K562 (cell line): ENCODE data around the gene ENOSF1. TPM values are rescaled to one million over a fixed set of nuclear protein-coding genes. Genes with fewer than 3 reads are reported as not detected.

Experiments used
- ATAC-seq: fragments of 200-7000 bp; cut with Tn5 transposase; 3 replicates; pipeline ENCODE4 v1.9.1; 2020; ENCODE audit warnings: moderate library complexity
- BruUV-seq: library from RNA; stranded (reverse); fragments of 400-500 nt; replicated peaks from 2 replicates; lab custom pipeline; 2021; lab: Mats Ljungman, UMichigan
- CTCF ChIA-PET: fragments of 300-600 bp; formaldehyde crosslinking; extraction: SDS; loops from one replicate; lab custom pipeline; 2021; ENCODE audit warnings: low intra/inter-chr PET ratio; lab: Yijun Ruan, JAX
- POLR2A ChIA-PET: fragments of 300-600, 350-650 bp; sonication (Branson Sonifier 250); formaldehyde crosslinking; extraction: SDS; loops from one replicate; lab custom pipeline; 2021; ENCODE audit warnings: antibody characterized with exemption, inconsistent platforms; lab: Yijun Ruan, JAX
- DNase-seq, 4 experiments: peaks; one replicate each; pipeline versions ENCODE4 v3.0.0 to v3.0.0-alpha.2; 2011 to 2018; ENCODE audit warnings: low spot score in 3 of 4, mixed read lengths in 3 of 4; ENCODE audit errors: extremely low read depth in 1 of 4
- FAIRE-seq: peaks from 2 replicates; lab custom pipeline; 2011; peaks lifted over from hg19 to GRCh38; lab: Jason Lieb, UNC
- H2AFZ ChIP-seq: 2 replicates; pipeline ENCODE4 v1.6.0; 2011; ENCODE audit warnings: low read depth, low read length, control low read depth, inconsistent platforms
- H3K27ac ChIP-seq: fragments of 200-600 bp; 3 replicates; pipeline ENCODE4 v1.8.0; 2011; ENCODE audit warnings: low read depth, mild to moderate bottlenecking, control low read depth, inconsistent platforms, low read length, moderate library complexity, mixed read lengths; ENCODE audit errors: extremely low read depth
- H3K27me3 ChIP-seq, 2 experiments: fragments of 300-600 bp in 1 of 2; 2 replicates in 1 of 2; 3 replicates in 1 of 2; pipeline versions ENCODE4 v1.6.0 to v1.8.0; 2011; ENCODE audit warnings: inconsistent platforms in 2 of 2, low read length in 2 of 2, mild to moderate bottlenecking in 1 of 2, mixed read lengths in 1 of 2, moderate library complexity in 1 of 2; ENCODE audit not compliant: control insufficient read depth in 2 of 2, insufficient read depth in 2 of 2
- H3K36me3 ChIP-seq: fragments of 300-600 bp; 3 replicates; pipeline ENCODE4 v1.8.0; 2011; ENCODE audit warnings: mild to moderate bottlenecking, low read length, inconsistent platforms; ENCODE audit not compliant: control insufficient read depth, insufficient read depth
- H3K4me1 ChIP-seq, 2 experiments: fragments of 200-600 bp in 1 of 2; replicated peaks in 1 of 2; 2 replicates in 1 of 2; 3 replicates in 1 of 2; pipeline versions ENCODE4 v1.5.1 to v1.8.0; 2011; ENCODE audit warnings: inconsistent platforms in 2 of 2, low read length in 2 of 2, mild to moderate bottlenecking in 1 of 2, mixed read lengths in 1 of 2, moderate library complexity in 1 of 2; ENCODE audit not compliant: control insufficient read depth in 2 of 2, insufficient read depth in 2 of 2
- H3K4me2 ChIP-seq: 2 replicates; pipeline ENCODE4 v1.6.1; 2011; ENCODE audit warnings: low read length, control low read depth, inconsistent platforms, mixed read lengths; ENCODE audit not compliant: insufficient read depth
- H3K4me3 ChIP-seq: fragments of 200-600 bp; sonication (generic), shearing (Covaris generic); 2 replicates; pipeline ENCODE4 v1.5.1; 2016; ENCODE audit warnings: control low read depth, inconsistent platforms
- H3K79me2 ChIP-seq: fragments of 200-600 bp; 3 replicates; pipeline ENCODE4 v1.8.0; 2011; ENCODE audit warnings: low read length, inconsistent platforms; ENCODE audit not compliant: control insufficient read depth, insufficient read depth
- H3K9ac ChIP-seq, 2 experiments: 2 replicates each; pipeline versions ENCODE4 v1.6.0 to v1.6.1; 2011; ENCODE audit warnings: low read depth in 2 of 2, low read length in 2 of 2, control low read depth in 1 of 2, inconsistent platforms in 1 of 2, mild to moderate bottlenecking in 1 of 2, mixed read lengths in 1 of 2; ENCODE audit not compliant: insufficient read depth in 1 of 2
- H3K9me1 ChIP-seq: one replicate; pipeline ENCODE4 v1.6.0; 2011; ENCODE audit warnings: inconsistent platforms, mild to moderate bottlenecking, low read length, moderate library complexity; ENCODE audit not compliant: control insufficient read depth, insufficient read depth
- H3K9me3 ChIP-seq: replicated peaks from 2 replicates; pipeline ENCODE4 v1.5.1; 2011; ENCODE audit warnings: low read depth, low read length, inconsistent platforms; ENCODE audit not compliant: control insufficient read depth, insufficient read depth
- H4K20me1 ChIP-seq: replicated peaks from 2 replicates; pipeline ENCODE4 v1.6.1; 2011; ENCODE audit warnings: low read length, inconsistent platforms, mixed read lengths; ENCODE audit not compliant: control insufficient read depth, insufficient read depth
- HDAC2 ChIP-seq: fragments of 450-650 bp; IDR thresholded peaks from 2 replicates; pipeline ENCODE4 v1.6.1; 2016; ENCODE audit warnings: mild to moderate bottlenecking
- HOXB6 ChIP-seq: fragments of 250-450 bp; sonication (Bioruptor Pico); IDR thresholded peaks from 2 replicates; pipeline ENCODE4 v1.5.1; 2022; ENCODE audit warnings: mild to moderate bottlenecking, borderline replicate concordance
- MECOM ChIP-seq: fragments of 250-450 bp; sonication (Bioruptor Pico); IDR thresholded peaks from 2 replicates; pipeline ENCODE4 v1.8.0; 2022; ENCODE audit warnings: inconsistent platforms
- RBM39 ChIP-seq: fragments of 200-400 bp; formaldehyde crosslinking; optimal IDR thresholded peaks from 2 replicates; pipeline ENCODE3; 2018; ENCODE audit warnings: low read depth, low read length
- ZBTB33 ChIP-seq: sonication (generic); formaldehyde crosslinking; IDR thresholded peaks from 2 replicates; pipeline ENCODE4 v1.8.1; 2023; ENCODE audit warnings: mild to moderate bottlenecking, missing genetic modification reagents
- ZNF561 ChIP-seq: fragments of 450-650 bp; formaldehyde crosslinking; conservative IDR thresholded peaks from 2 replicates; pipeline ENCODE4 v1.4.0; 2020; ENCODE audit warnings: mild to moderate bottlenecking, moderate library complexity
- WGBS: fragments of 100-300 bp; shearing (Covaris generic); methylation state at CpG from one replicate; pipeline ENCODE4 v1.1.6; 2016; ENCODE audit warnings: low coverage, mixed read lengths; ENCODE audit not compliant: insufficient coverage; ENCODE audit errors: missing lambda C conversion rate; 5-methylcytosine and 5-hydroxymethylcytosine counted together
- in situ Hi-C: fragments of 300-500 bp; cut with MboI; formaldehyde crosslinking; loops from 4 replicates; pipeline ENCODE4 v1.15.0; 2018; ENCODE audit warnings: inconsistent platforms, mixed read lengths
- intact Hi-C: fragments of 100-400 bp; cut with micrococcal nuclease; formaldehyde crosslinking; loops from 2 replicates; pipeline ENCODE4 v1.14.2; 2022
- polyA plus RNA-seq, 8 experiments: library from polyadenylated mRNA; depleted of rRNA in 4 of 8; stranded (reverse) in 5 of 8; unstranded in 3 of 8; fragments of >200 nt; fragmentation: Nextera tagmentation in 2 of 8; fragmentation: Illumina TruSeq in 1 of 8; extraction: Ambion mirVana in 2 of 8; extraction: Trizol in 1 of 8; gene quantifications; 2 replicates each; pipeline versions ENCODE4 v1.2.1 to v1.2.3, GENCODE V29; 2011 to 2014; ENCODE audit warnings: inconsistent platforms in 1 of 8, missing spikeins in 1 of 8
- total RNA-seq, 7 experiments: library from RNA; depleted of rRNA in 6 of 7; stranded (reverse); fragments of >200 nt in 6 of 7; fragmentation: Illumina TruSeq in 2 of 7; extraction: Trizol in 2 of 7; gene quantifications; 2 replicates each; pipeline versions ENCODE4 v1.2.1 to v1.2.3, GENCODE V29; 2011 to 2021; ENCODE audit warnings: low replicate concordance in 1 of 7

The ENOSF1 gene
- total and polyA plus RNA-seq, 9 of the 15 experiments (the other 6 are each of a cell fraction or from before 2014, with no cell fraction given): 15.5 to 66.4 (median 46.5) TPM

DNA sequence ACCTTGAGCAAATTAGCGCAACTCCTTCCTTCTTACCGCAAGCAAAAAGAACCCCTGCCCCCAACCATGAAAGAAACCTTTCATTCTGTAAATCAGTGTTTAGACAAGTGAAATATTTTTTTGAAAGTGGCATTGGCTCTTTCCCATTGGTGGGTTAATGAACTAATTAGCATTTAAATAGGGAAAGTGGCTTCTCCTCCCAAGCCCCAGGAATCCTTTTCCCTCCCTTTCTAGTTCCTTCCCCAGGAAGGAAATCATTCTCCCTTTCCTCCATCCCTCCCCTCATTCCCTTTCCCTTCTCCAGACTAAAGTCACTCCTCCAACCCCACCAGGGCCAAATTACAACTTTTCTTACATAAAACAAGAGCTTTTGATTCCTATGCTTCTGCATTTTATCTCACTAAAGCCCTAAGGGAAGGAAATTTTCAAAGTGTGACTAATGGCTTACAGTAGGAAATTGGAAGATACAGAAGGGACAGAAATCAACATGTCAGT lies 77.8 kb downstream of the ENOSF1 start:
- FAIRE-seq: no peak

More for the DNA sequence above, 77.8 kb downstream of the ENOSF1 start:
- Histone ChIP-seq H3K9me1 (no peaks in the 10 kb centered on the region), H3K9ac (no peak overlapping the region), H3K4me2 (no peak overlapping the region), H3K79me2 (no peaks in the 10 kb centered on the region), H4K20me1 (no peaks in the 10 kb centered on the region), H3K27ac (no peak overlapping the region), H3K27me3 (no peaks in the 10 kb centered on the region), H3K4me1 (peaks cover 0 to 2% of the 10 kb centered on the region in 2 experiments; a peak in 4 of 5 replicates), H3K9me3 (peaks cover 2% of the 10 kb centered on the region; the same call in 1 of the 2 replicates), H3K36me3 (no peaks in the 10 kb centered on the region), H2AFZ (0 out of 2 replicates have a peak overlapping the region, but pooled peaks have one; percentile 6), H3K4me3 (no peak overlapping the region)
- in situ Hi-C loops: no loop called here
- TF ChIP-seq RBM39 (no peak), HDAC2 (no peak), ZNF561 (CRISPR knock-in tag) (no peak), HOXB6 (CRISPR knock-in tag) (no peak), MECOM (no peak), ZBTB33 (CRISPR knock-in tag) (peak; percentile 35; the same call in 1 of the 2 replicates)
- POLR2A ChIA-PET: interaction anchor here (0.6 to 1.4 kb wide), 2 partner anchors 9 to 1038 kb away, joined by 3 read pairs; no protein-coding TSS in a partner anchor
- DNase-seq: no peak
- 87% methylated on average over 2 of the region's 2 CpGs for WGBS
- CTCF ChIA-PET: no interaction called here
- BruUV-seq: no TSS peak
- intact Hi-C loops: no loop called here
- ATAC-seq: no peak
